Femur (tissue), 1 donor: ENCODE measurements around the gene DTYMK.
"Not testable (repeated sequence)": the region's sequence is repeated elsewhere in the genome, so short reads cannot be mapped to it uniquely, and the experiment has no call there.

Experiments
- DNase-seq: peaks from one replicate; pipeline ENCODE4 v3.0.0-alpha.2; 2017

The DTYMK gene

DNA sequence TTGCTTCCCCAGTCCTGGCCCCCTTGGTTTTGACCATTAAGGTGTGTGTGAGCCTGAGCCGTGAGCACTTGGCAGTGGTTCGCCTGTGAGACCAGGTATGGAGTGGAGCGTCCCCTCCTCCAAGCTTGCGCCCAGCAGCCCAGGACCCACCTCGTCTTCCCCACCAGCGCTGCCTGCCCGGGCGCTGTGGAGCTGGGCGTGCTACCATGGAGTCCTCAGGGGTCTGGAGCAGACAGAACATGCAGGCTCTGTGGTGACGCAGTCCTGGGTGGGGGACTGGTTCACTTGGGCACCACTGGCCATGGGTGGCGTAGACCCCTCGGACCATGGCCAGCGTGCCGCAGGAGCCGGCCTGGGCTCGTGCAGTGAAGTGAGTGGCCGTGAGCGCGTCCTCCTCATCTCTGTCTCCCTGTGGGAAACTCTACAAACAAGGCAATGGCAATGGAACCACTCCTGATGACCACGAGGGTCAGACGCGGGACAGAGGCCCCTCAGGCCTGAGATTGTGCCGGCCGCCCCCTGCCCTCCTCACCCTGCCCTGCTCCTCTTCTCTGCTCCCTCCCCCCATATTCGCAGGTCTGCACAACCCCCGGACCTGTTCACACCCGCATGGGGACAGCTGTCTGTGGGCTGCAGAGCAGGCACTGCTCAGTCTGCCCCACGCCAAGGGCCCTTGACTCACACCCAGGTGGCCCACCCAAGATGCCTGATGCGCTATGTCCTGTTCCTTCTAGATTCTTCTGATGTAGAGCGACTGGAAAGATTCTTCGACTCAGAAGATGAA lies 15.0 kb downstream of the DTYMK start:
- DNase-seq = no peak

DNA sequence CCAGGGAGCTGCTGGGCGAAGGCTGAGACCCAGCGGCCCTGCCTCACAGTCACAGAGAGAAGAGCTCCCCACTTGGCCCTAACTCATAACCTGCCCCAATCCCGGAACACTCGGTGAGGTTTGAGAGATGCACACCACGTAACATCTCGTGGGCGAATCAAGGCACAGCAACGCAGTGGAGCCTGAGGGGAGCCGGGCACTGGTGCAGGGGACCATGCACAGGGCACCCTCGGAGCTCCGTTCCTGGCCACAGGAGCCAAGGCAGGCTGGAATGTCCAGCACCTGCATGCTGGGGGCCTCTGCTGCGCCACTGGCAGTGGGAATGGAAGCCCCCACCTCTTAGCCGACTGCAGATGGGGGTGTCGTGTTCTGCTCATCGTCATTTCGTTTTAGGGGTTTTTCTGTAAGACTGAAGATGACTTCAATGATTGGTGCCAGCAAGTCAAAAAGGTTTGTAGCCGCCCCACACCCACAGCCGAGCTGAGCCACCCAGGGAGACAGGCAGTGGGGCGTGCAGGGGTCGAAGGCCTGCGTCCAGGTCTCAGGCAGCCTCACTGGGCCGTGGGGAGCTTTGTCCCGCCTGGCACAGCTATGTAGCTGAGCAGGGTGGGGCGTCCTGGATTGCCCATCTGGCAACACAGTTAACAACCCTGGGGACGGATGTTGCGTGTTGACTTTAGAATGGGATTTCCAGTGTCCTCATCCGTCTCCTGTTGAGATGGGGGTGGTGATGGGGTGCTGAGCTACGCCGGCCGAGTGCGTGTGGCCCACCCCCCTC lies 16.1 kb downstream of the DTYMK start:
- no peak for DNase-seq

DNA sequence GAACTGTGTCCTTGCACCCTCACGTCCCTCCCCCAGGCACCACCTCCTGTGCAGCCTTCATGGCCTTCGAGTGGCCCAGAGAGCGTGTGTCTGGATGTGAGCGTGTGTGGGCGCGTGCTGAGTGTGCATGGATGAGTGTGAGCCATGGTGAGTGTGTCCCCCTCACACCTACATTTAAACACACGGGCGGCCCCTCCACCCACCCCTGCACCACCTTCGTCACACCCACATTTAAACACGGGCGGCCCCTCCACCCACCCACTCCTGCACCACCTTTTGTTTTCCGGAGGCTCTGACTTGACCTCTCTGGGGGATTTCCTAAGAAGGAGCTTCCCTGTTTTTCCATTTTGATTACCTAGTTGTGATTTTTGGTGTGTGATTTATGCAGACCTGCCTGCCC lies 17.8 kb downstream of the DTYMK start:
- no peak for DNase-seq

DNA sequence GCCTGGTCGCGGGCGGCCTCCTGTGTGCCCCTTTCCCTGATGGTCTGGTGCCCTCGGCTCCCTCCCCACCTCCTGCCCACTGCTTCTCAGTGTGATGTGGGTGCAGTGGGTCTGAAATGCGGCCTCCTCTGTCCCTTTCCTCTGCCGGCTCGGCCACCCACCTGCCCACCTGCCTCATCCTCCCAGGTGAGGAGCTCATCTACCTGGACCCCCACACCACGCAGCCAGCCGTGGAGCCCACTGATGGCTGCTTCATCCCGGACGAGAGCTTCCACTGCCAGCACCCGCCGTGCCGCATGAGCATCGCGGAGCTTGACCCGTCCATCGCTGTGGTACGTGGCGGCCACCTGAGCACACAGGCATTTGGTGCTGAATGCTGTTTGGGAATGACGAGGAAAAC lies 18.3 kb downstream of the DTYMK start:
- DNase-seq = no peak

DNA sequence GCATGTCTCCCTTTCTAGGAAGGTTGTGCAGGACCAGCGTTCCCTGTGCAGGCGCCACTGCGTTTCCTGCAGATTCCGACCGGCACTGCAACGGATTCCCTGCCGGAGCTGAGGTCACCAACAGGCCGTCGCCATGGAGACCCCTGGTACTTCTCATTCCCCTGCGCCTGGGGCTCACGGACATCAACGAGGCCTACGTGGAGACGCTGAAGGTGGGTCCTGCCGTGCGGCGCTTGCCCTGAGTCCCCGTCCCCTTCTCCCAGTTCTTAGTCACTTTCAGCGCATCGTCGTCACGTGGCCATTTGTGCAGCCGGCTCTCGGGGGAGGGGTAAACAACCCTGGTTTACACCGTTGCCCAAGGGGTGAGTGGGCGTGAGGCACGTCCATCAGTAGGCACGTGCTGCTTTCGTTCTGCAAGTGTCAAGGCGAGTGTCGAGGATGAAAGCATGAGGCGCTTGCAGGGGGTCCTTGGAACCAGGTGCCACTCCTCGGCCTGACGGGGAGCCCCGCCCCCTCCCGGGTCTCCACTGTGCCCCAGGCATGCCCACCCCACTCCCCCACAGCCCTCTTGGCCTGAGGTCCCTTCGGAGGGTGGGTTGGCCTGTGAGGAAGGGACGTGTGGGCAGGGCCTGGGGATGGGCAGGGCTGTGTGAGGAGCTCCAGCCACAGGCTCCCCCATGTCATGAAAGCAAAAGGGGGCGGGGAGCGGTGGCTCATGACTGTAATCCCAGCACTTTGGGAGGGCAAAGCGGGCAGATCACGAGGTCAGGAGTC lies 19.8 kb downstream of the DTYMK start:
- DNase-seq = no peak

DNA sequence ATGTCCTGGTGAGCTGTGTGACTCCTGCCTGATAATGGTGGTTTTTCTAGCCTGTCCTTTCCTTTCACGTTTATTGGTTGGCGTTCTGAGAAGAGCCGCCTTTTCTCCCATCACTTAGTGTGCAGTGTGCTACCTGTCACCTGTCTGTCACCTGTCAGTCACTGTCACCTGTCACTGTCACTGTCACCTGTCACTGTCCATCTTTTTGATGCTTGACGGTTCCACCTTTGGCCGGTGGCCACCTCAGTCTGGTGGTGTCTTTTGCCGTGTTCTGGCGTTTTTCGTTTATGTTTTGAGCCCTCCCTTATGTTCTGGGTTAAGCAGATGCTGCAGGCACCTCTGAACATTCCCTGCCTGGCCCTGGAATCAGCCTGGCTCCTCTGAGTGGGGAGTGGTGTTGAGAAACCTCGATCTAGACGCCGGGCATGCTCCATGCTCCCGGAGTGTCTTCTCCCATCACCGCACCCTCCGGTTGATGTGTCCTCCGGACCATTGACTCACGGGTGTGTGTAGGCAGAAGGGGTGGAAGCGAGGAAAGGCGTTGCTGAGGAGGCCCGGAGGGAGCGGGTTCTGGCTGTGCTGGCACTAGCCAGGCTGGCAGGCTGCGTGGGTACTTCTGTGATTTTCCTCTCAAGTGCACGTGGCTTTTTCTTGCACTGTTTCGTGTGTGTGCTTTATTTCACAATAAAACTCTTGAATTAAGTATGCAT lies 20.7 kb downstream of the DTYMK start:
- DNase-seq = no peak

DNA sequence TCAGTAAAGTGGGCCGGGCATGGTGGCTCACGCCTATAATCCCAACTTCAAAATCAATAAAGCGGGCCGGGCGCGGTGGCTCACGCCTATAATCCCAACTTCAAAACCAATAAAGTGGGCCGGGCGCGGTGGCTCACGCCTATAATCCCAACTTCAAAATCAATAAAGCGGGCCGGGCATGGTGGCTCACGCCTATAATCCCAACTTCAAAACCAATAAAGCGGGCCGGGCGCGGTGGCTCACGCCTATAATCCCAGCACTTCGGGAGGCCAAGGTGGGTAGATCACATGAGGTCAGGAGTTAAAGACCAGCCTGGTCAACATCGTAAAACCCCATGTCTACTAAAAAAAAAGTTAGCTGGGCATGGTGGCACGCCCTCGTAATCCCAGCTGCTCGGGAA lies 23.9 kb downstream of the DTYMK start:
- not testable (repeated sequence) for DNase-seq

DNA sequence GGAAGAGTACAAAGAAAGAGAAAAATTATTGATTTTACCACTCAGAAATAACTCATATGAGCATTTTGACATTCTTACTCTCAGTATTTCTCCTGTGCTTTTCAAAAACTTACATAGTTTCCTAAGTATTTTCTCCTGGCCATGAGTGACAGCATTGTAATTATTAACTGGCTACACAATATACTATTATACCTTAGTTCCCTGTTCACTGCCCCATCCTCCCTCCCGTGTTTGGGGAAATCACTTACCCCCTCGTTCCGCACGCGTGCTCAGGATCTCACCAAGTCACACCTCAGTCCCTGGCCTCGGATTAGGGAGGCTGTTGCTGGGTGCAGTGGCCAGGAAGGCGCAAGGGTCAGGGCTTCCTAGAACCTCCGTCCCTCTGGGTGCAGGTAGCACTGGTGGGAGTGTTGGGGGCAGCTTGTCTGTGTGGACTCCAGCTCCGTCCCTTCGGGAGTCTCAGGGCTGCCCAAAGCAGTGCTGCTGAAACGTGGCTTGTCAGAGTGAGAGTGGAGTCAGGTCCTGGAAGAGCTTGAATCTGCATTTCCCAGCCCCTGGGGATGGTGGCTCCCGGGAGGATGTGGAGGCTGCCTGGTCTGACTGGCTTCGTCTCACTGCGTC lies 25.9 kb downstream of the DTYMK start:
- DNase-seq = no peak

DNA sequence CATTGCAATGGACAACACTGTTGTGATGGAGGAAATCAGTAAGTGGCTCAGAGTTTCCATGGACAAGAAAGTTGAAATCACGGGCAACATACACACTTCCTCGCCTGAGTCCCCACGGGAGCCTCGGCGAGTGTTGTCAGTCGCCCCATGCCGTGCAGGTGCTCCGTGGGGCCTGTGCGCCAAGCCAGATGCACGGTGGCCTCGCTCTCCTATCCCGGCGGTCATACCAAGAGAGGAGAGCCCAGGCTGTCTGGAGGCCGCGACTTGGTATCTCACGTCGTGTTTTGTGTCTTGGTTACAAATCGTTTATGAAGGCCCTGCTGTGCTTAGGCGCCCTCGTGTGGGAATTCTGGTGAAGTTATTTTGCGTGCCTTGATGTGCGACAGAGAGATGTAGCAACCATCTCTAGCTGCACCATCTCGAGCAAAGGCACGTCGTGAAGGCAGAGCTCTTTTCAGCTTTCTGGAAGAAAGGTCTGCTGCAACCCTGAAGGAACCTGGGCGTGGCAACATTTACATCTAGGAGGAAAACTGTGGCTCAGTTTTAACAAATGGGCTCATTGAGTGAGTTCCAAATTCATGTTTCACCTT lies 27.4 kb downstream of the DTYMK start:
- peak; percentile 74 for DNase-seq

DNA sequence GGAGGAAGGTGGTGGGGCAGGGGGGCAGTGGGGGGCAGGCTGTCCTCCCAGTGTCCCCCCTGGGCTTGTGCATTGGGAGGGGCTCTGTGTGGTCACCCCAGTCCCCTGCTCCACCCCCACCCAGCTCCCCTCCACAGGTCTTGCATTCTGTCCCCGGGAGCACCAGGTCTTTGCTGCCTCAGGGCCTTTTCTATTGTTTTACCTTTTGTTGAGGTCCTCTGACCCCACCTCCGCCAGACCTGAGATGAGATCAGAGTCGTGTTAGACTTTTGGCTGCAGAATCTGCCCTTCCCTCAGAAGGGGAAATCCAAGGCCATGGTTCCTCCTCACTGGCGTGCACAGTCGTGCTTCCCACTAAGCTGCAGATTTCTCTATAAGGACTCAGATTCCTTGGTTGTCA lies 28.3 kb downstream of the DTYMK start:
- no peak for DNase-seq

DNA sequence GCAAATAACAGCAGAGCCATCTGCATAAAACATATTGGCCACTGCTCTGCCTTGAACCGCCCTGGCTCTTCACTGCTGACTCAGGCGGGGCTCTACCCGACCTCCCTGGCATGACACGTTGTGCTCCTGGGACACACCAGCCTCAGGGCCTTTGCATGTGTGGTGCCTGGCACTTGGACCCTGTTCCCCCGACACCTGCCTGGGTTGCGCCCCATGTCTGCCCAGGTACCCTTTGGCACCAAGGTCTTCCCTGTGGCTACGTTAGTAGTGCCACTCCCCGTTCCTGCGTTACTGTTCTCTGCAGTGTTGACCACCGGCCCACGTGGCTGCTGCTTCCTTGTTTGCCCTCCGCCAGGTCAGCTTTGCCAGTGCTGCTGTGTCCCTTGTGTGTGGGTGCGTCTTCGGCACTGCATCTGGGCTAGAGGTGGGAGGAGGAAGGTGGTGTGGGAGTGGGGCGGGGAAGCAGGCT lies 28.8 kb downstream of the DTYMK start:
- DNase-seq = no peak

DNA sequence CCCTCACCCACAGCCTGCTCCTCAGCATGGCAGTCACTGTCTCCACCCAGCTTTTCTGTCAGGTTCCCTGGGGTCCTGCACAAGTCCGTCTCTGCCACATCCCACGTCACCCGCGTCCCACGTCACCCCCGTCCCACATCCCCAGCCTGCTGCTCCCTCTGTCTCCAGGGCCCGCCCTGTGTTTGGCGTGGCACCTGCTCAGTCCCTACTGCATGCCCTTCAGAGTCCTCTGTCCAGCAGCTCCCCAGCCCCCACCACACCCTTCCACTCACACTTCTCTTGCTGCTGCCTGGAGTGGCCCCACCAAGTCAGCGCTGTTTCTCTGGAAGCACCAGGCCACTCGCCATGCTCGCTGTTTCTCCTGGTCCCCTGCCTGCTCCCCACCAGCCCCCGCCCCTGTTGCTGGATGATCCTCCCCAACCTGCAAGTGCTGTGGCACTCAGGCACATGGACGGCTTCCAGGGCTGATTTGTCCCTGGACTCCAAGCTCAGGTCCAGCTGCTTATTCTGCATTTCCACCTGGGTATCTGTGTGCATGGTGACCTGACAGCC lies 30.3 kb downstream of the DTYMK start:
- DNase-seq = no peak

DNA sequence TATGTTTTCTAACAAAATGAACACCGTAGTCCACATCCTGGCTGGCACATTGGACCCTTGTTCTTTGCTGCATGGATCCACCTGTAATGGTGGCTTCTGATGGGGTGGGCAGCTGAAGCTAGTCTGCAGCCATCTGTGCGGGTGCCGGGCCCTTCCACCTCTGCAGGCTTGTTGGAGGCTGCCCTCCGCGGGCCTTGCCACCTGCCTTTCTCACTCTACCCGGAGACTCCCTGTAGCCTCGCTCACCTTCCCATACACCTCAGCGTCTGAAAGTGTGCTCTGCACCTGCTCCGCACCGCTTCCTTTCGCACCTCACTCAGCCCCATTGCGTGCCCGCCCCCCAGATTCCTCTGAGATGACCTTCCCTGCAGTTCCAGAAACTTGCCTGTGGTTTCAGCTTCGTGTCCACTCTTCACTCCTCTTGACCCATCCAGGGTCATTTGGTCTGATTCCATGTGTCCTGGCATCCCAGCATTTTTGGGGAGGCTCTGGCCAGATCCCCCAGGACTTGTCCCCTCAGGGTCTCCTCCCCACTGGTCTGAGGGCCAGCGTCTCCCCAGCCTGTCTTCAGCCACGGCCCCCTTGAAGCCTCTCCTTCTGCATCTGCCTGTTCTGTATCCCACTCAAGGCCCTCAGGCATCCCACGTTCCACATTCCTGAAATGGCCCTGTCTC lies 31.0 kb downstream of the DTYMK start:
- no peak for DNase-seq

DNA sequence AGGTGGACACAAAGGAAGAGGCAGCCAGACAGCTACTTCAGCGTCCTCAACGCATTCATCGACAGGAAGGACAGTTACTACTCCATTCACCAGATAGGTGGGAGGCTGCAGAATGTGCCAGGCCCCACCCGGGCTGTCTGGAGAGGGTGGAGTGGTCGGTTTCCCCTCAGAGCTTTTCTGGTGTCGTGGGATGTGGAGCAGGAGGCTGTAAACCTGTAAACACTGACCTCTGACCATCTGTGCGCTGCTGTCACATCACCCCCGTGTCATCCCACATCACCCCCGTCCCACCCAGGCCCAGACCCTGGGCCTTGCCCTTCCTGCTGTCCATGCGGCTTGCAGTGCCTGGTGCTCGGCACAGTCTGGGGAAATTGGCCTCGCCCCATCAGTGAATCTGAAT lies 32.1 kb downstream of the DTYMK start:
- no peak for DNase-seq

DNA sequence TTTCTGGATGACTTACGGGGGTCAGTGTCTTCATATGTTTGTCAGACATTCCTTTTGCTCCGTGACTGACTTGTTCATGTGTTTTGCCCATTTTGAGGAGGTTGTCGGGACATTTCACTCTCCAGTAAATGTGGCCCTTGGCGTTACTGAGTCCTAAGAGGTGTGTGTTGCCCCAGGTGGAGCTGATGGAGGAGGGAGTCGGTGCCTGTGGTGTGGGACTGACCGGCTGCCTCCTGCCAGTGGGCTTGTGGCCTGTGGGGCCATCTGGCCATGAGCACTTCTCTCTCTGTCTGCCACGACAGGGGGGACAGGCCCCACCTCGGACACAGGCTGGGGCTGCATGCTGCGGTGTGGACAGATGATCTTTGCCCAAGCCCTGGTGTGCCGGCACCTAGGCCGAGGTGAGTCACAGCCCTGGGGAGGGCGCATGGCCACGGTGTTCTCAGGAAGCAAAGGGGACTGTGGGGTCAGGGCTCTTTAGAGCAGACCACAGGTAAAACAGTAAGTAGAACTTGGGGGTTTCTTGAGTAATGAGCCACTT lies 33.3 kb downstream of the DTYMK start:
- DNase-seq = no peak

DNA sequence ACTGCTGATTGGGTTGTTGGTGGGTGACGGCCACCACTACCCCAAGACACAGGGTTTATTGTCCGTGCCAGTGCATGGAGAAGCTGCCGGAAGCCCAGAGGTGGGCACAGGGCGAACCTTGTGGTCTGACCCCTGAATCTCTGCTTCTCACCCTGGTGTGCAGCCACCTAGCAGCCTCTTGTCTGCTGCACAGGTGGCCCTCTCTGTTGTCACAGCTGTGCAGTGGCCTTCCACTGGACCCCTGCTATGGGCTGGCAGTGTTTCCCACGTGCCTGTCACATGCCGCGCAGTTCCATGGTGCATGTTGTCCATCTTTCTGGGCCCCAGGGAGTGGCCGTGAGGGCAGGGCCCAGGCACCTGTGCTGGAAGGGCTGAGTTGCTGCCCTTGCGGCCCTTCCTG lies 33.9 kb downstream of the DTYMK start:
- no peak for DNase-seq

DNA sequence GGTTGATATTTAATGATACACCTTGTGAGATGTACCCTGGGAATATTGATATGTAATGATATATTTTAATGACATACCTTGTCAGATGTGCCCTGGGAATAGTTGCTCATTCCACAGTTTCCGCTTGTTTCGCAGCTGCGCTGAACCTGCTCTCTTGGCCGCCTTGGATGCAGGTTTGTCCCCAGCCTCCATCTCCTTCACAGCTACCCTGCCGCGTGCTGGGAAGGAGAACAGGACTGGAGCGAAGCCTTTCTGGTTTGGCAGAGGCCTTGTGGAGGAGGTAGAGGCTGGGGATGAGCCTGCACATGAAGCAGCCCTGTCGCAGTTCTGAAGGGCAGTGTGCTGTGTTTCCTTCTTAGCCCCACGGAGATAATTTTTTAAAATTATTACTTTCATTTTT lies 34.5 kb downstream of the DTYMK start:
- no peak for DNase-seq

DNA sequence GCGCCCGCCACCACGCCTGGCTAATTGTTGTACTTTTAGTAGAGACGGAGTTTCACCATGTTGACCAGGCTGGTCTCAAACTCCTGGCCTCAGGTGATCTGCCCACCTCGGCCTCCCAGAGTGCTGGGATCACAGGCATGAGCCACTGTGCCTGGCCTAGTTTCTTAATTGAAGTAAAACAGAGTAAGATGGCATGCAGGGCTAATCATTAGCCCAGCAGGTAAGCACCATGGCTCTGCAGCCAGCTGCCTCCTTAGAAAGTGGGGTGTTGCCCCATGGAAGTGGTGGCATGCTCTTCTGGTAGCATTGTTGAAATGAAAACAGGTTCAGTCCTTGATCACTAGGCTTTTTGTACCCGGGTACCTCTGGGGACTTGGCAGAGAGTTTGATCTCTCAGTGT lies 36.7 kb downstream of the DTYMK start:
- DNase-seq = no peak

DNA sequence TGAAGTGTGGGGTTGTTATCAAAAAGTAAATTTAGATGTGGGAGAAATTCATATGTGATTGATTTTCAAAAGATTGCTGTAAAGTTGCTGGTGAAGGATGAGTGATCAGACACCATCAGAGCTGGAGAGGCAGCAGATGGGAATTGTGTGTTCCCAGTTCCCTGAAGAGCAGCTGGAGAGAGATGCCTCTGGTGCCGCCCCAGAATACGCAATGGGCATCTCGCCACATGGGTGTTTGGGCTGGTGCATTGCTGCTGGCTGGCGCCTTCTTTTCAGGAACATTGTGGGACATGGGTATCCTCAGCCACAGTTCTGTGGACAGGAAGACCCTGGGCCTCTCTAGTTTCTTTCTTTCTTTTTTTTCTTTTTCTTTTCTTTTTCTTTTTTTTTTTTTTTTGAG lies 37.2 kb downstream of the DTYMK start:
- DNase-seq = no peak

DNA sequence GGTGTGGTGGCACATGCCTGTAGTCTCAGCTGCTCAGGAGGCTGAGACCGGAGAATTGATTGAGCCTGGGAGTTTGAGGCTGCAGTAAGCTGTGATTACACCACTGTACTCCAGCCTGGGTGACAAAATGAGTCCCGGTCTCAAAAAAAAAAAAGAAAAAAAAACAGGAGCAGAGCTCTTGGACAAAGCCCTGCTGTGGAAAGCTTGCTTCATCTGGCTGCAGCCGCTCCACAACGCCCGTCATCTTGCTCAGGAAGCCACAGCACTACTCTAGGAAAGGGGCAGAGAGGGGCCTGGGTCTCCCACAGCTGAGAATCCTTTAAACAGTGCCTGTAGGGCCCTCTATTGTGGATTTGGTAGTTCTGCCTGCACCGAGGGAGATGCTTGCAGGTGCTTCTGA lies 38.2 kb downstream of the DTYMK start:
- DNase-seq = no peak
